ENCODE data around the gene NMB. TPM values are rescaled to one million over a fixed set of nuclear protein-coding genes. Genes with fewer than 3 reads are reported as not detected.

Gene NMB
- total and polyA plus RNA-seq, 12 donors, result 0.96 to 8.0 (median 2.3) TPM

- H3K27ac ChIP-seq, result no peak overlapping the region
- no peak overlapping the region for H3K4me3 ChIP-seq
- intact Hi-C loops (cut with DNase I), result loop anchor here in 7 of 10 donors (5.0 to 10.0 kb wide), 9 partner anchors 45 to 278 kb away; partner anchors contain the start of genes ALPK3 (in 3 of the 7) and SEC11A (in 2 of the 7)
- peaks cover 13 to 51% (median 37%) of the 10 kb centered on the region in 9 donors for H3K4me1 ChIP-seq
- H3K9me3 ChIP-seq, result no peaks in the 10 kb centered on the region
- TF ChIP-seq CTCF (IDR thresholded peaks at IDR 0.05), result no peak
- peaks cover 0 to 21% (median 8%) of the 10 kb centered on the region in 9 donors for H3K36me3 ChIP-seq
- DNase-seq, result no peak
- ATAC-seq, result no peak
- 88 to 91% methylated on average over 7 of the region's 7 CpGs for WGBS, 2 donors
- no peaks in the 10 kb centered on the region for H3K27me3 ChIP-seq
Observed at GRCh38 chr15:84656972-84657371, 1.0 kb downstream of the NMB start.

- ATAC-seq (peak; percentile 9 to 65 (median 48)), DNase-seq (peak; percentile 77 to 78)
- H3K27ac ChIP-seq, result peak overlapping the region; percentile 55 to 95 (median 87)
- 6 to 8% methylated on average over 19 of the region's 19 CpGs for WGBS, 2 donors
- intact Hi-C loops (cut with DNase I), result loop anchor here in 8 of 10 donors (1.0 to 10.0 kb wide), 17 partner anchors 21 to 280 kb away; partner anchors contain the start of genes ALPK3 (in 3 of the 8), ZNF592 (in 3 of the 8), ZSCAN2 (in 3 of the 8) and SEC11A (in 2 of the 8)
- TF ChIP-seq CTCF (IDR thresholded peaks at IDR 0.05), result peak in 8 of 9 donors; percentile 41 to 76 (median 64)
- peaks cover 13 to 69% (median 42%) of the 10 kb centered on the region in 9 donors for H3K4me1 ChIP-seq
- H3K4me3 ChIP-seq, result peak overlapping the region; percentile 59 to 90 (median 76)
- no peaks in the 10 kb centered on the region for H3K9me3 ChIP-seq
- peaks cover 0 to 32% (median 21%) of the 10 kb centered on the region in 9 donors for H3K36me3 ChIP-seq
- no peaks in the 10 kb centered on the region for H3K27me3 ChIP-seq
Observed at GRCh38 chr15:84654689-84655453, 3.1 kb downstream of the NMB start.

- ATAC-seq (peak; percentile 91 to 98 (median 96)), DNase-seq (peak; percentile 98)
- Histone ChIP-seq H3K36me3 (peaks cover 0 to 40% (median 22%) of the 10 kb centered on the region in 9 donors), H3K27ac (peak within 1 kb of the TSS; percentile 55 to 95 (median 87)), H3K4me3 (peak within 1 kb of the TSS; percentile 59 to 90 (median 76)), H3K9me3 (no peaks in the 10 kb centered on the region), H3K4me1 (peaks cover 13 to 77% (median 46%) of the 10 kb centered on the region in 9 donors), H3K27me3 (no peaks in the 10 kb centered on the region)
- WGBS, 2 donors, result 0 to 1% methylated on average over 49 of the region's 49 CpGs
- intact Hi-C loops (cut with DNase I), result loop anchor here in 8 of 10 donors (1.0 to 10.0 kb wide), 14 partner anchors 20 to 281 kb away; partner anchors contain the start of genes ALPK3 (in 3 of the 8), ZNF592 (in 3 of the 8), ZSCAN2 (in 3 of the 8) and SEC11A (in 2 of the 8)
- TF ChIP-seq CTCF (IDR thresholded peaks at IDR 0.05), result no peak
Observed at GRCh38 chr15:84653910-84654688, 3.9 kb downstream of the NMB start, which contains the start of gene WDR73. TSS of gene WDR73 (minus strand) at chr15:84654283. CDS start at chr15:84654274, 9 bp downstream.

GRCh38 chr15:84653584-84653909 is 4.5 kb downstream of the NMB start:
- peak in 2 of 8 donors; percentile 1 to 5 for ATAC-seq
- peaks cover 13 to 79% (median 49%) of the 10 kb centered on the region in 9 donors for H3K4me1 ChIP-seq

More at GRCh38 chr15:84653584-84653909, 4.5 kb downstream of the NMB start:
- no peaks in the 10 kb centered on the region for H3K27me3 ChIP-seq
- H3K27ac ChIP-seq, result peak overlapping the region; percentile 18 to 95 (median 87)
- 18 to 24% methylated on average over 7 of the region's 7 CpGs for WGBS, 2 donors
- H3K9me3 ChIP-seq, result no peaks in the 10 kb centered on the region
- no peak for TF ChIP-seq CTCF (IDR thresholded peaks at IDR 0.05)
- H3K4me3 ChIP-seq, result peak overlapping the region; percentile 59 to 90 (median 76)
- intact Hi-C loops (cut with DNase I), result loop anchor here in 8 of 10 donors (5.0 to 10.0 kb wide), 10 partner anchors 51 to 281 kb away; partner anchors contain the start of genes ALPK3 (in 3 of the 8), SEC11A (in 2 of the 8), ZNF592 (in 2 of the 8) and ZSCAN2 (in 2 of the 8)
- peaks cover 0 to 46% (median 26%) of the 10 kb centered on the region in 9 donors for H3K36me3 ChIP-seq
- DNase-seq, result no peak

All from heart right ventricle (tissue), 16 donors.